ENCODE results near the gene C5orf63. TPM values are rescaled to one million over a fixed set of nuclear protein-coding genes. Genes with fewer than 3 reads are reported as not detected.

The C5orf63 gene
- total and polyA plus RNA-seq, 9 of the 15 experiments (the other 6 are each of a cell fraction or from before 2014, with no cell fraction given) = 1.8 to 24.6 (median 6.2) TPM

GRCh38 chr5:127068493-127069214 lies 4.6 kb downstream of the C5orf63 start (continued):
- TF ChIP-seq PRDM10 (IDR thresholded peaks at IDR 0.05; ENCODE audit: partially characterized antibody) = peak; percentile 80
- TF ChIP-seq PPARD (CRISPR knock-in tag; IDR thresholded peaks at IDR 0.05) = no peak
- TF ChIP-seq TAF15 (IDR thresholded peaks at IDR 0.05; ENCODE audit: low read depth, low read length) = no peak
- TF ChIP-seq JUND (IDR thresholded peaks at IDR 0.05; ENCODE audit: borderline replicate concordance, low read depth, low read length) = peak; percentile 48; the same call in 1 of the 2 replicates
- TF ChIP-seq JUND (tag; IDR thresholded peaks at IDR 0.05; ENCODE audit: borderline replicate concordance, low read depth, low read length) = peak; percentile 43; the same call in 1 of the 3 replicates
- TF ChIP-seq HSF4 (CRISPR knock-in tag; IDR thresholded peaks at IDR 0.05; ENCODE audit: borderline replicate concordance) = no peak
- no peak for TF ChIP-seq ZC3H11A (IDR thresholded peaks at IDR 0.05; ENCODE audit: low read depth, low read length)
- TF ChIP-seq MAFK (IDR thresholded peaks at IDR 0.05; ENCODE audit: low read length) = peak; percentile 79
- no peak for TF ChIP-seq STAT5A (IDR thresholded peaks at IDR 0.05; ENCODE audit: borderline replicate concordance, low read length)
- no peak for TF ChIP-seq GTF2B (IDR thresholded peaks at IDR 0.05; ENCODE audit: extremely low read depth, insufficient read length)
- no peak for TF ChIP-seq BHLHE40 (IDR thresholded peaks at IDR 0.05; ENCODE audit: low read length)
- TF ChIP-seq ZNF316 (IDR thresholded peaks at IDR 0.05) = peak; percentile 92
- no peak for TF ChIP-seq SREBF1 (IDR thresholded peaks at IDR 0.05; ENCODE audit: borderline replicate concordance, low read depth, low read length)
- peak; percentile 86 for TF ChIP-seq MAFG (tag; conservative IDR thresholded peaks at IDR 0.05)
